Dendritic cell treated with granulocyte-macrophage colony-stimulating factor and Interleukin-4, amounts not matched to agents 40 ng/mL and 50 ng/mL, for 4 days (primary cell): Measurements from ENCODE around the gene ZFYVE16.
"Not testable (repeated sequence)": the region's sequence is repeated elsewhere in the genome, so short reads cannot be mapped to it uniquely, and the experiment has no call there.

Experiments used
- H3K27ac Mint-ChIP-seq: one replicate; pipeline ENCODE4 v1.8.0; 2022; ENCODE audit warnings: mild to moderate bottlenecking, mixed read lengths
- H3K27me3 Mint-ChIP-seq: one replicate; pipeline ENCODE4 v1.8.0; 2022; ENCODE audit warnings: mild to moderate bottlenecking, mixed read lengths
- H3K36me3 Mint-ChIP-seq: one replicate; pipeline ENCODE4 v1.8.0; 2022; ENCODE audit warnings: low read depth, mixed read lengths
- H3K4me1 Mint-ChIP-seq: one replicate; pipeline ENCODE4 v1.8.0; 2022; ENCODE audit warnings: low read depth, mixed read lengths
- H3K4me3 Mint-ChIP-seq: one replicate; pipeline ENCODE4 v1.8.0; 2022; ENCODE audit warnings: mild to moderate bottlenecking, moderate library complexity, mixed read lengths
- H3K9me3 Mint-ChIP-seq: one replicate; pipeline ENCODE4 v1.8.0; 2022; ENCODE audit warnings: mixed read lengths
- intact Hi-C: fragments of 100-400 bp; cut with micrococcal nuclease; formaldehyde crosslinking; loops from one replicate; pipeline ENCODE4 v1.15.0; 2022

ZFYVE16 gene

DNA sequence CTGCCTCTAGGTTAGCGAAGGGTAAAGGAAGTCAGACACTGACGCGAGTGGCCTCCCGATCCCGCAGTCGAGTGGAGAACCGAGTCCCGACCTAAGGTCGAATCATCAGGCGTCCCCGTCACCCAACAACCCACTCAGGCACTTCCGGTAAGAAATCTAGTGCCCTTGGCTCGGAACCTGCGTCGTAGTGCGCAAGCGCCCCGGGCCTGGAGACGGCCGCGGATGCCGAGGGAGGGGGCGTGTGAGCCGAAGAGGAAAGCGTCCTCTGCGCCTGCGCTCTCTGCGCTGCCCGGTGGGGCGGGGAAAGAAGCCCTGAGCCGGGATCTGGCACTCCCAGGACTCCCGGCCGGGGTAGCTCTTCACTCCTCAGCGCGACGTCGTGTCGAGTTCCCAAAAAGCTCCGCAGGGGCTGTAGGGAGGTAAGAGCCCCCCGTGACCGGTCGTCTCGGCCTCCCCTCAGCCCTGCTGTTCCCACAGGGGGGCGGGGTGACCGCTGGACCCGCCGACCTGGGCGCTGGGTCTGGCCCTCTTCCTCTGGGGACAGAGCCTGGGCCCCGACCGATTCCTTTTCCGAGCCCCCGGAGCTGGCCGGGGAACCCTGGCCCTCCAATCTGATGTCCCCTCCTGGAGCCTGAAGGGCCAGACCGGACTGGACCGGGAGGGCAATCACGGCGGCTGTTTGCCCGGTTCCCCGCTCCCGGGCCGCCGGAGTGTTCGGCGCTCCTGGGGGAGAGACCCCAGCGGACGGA lies at the start of gene ZFYVE16:
Gene ZFYVE16, plus strand, starts transcription at position 330 of the 749 bp plus-strand sequence. CDS start 26,084 bp downstream, outside the sequence.
- Mint-ChIP-seq H3K27ac (peak within 1 kb of the TSS; percentile 99), H3K9me3 (no peaks in the 10 kb centered on the region), H3K27me3 (no peaks in the 10 kb centered on the region), H3K4me3 (peak within 1 kb of the TSS; percentile 89), H3K36me3 (peaks cover 32% of the 10 kb centered on the region), H3K4me1 (peaks cover 46% of the 10 kb centered on the region)
- intact Hi-C loops = loop anchor here (1.0 to 10.0 kb wide), 4 partner anchors 9 to 281 kb away; partner anchors contain the start of gene SERINC5

DNA sequence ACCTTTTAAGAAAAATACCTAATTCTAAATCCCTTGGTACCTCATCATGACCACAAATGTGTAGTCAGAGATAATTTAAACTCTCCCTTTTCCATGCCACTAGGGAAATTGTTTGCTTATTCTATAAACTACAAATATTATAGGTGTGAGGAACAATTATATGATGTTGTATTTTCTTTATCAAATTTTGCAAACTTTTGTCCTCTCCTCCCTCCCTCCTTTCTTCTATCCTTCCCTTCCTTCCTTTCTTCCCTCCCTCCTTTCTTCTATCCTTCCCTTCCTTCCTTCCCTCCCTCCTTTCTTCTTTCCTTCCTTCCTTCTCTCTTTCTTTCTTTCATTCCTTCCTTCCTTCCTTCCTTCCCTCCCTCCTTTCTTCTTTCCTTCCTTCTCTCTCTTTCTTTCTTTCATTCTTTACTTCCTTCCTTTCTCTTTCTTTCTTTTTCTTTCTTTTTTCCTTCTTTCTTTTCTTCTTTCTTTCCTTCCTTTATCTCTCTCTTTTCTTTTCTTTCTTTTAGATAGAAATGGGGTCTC lies 46.9 kb upstream of the ZFYVE16 start:
- Mint-ChIP-seq H3K4me3 (no peak overlapping the region), H3K4me1 (peaks cover 20% of the 10 kb centered on the region), H3K36me3 (peaks cover 13% of the 10 kb centered on the region), H3K9me3 (peaks cover 15% of the 10 kb centered on the region), H3K27me3 (peaks cover 1% of the 10 kb centered on the region), H3K27ac (peak overlapping the region; percentile 54)
- intact Hi-C loops = no loop called here

DNA sequence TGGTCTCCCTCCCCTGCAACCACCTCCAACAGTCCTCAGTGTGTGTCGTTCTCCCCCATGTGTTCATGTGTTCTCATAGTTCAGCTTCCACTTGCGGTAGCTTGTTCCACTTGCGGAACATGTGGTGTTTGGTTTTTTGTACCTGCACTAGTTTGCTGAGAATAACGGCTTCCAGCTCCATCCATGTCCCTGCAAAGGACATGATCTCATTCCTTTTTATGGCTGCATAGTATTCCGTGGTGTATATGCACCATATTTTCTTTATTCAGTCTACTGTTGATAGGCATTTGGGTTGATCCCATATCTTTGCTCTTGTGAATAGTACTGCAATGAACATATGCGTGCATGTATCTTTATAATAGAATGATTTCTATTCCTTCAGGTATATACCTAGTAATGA lies 43.0 kb upstream of the ZFYVE16 start:
- H3K4me3 Mint-ChIP-seq = no peak overlapping the region

DNA sequence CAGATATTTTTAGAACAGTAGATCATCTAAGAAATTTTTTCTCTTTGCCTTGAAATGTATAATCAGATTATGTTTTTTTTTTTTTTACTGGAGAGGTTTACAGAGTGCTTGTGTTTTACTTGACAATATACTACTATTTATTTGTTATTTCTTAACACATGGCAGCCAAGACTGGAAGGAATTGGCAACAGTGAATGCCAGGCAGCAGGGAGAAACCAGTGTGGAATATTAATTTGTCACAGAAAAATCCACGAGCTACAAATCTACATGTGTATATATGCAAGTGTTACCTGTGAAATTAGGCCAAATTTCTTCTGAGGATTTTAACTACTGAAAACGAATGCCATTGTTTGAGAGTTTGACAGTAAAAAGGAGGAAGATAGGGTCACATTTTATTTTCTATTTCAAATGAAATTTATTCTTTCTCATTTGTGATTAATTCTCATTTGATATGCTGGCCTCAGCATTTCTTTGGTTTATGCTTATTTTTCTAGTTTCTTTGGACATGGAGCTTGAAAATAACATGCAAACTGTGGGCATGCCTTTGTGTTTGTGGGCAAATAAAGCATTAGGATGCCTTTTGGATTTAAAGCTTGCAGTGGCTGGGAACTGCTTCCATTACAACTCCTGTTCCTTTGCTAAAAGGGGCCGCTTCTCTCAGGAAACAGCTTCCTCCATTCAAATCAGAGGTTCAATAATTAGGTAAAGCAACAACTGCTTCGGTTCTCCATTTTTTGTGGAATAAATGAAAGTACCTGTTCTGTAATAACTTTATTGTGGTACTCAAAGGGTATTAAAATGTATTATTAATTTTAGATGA lies 39.0 kb upstream of the ZFYVE16 start:
- Mint-ChIP-seq H3K27ac (no peak overlapping the region), H3K36me3 (no peaks in the 10 kb centered on the region), H3K9me3 (peaks cover 8% of the 10 kb centered on the region), H3K27me3 (peaks cover 3% of the 10 kb centered on the region), H3K4me1 (peaks cover 15% of the 10 kb centered on the region), H3K4me3 (no peak overlapping the region)
- intact Hi-C loops = no loop called here

More for the DNA sequence above, 43.0 kb upstream of the ZFYVE16 start:
- H3K4me1 Mint-ChIP-seq = peaks cover 5% of the 10 kb centered on the region
- H3K36me3 Mint-ChIP-seq = peaks cover under 1% of the 10 kb centered on the region
- intact Hi-C loops = no loop called here
- peaks cover 2% of the 10 kb centered on the region for H3K9me3 Mint-ChIP-seq
- H3K27ac Mint-ChIP-seq = no peak overlapping the region
- peaks cover 3% of the 10 kb centered on the region for H3K27me3 Mint-ChIP-seq

DNA sequence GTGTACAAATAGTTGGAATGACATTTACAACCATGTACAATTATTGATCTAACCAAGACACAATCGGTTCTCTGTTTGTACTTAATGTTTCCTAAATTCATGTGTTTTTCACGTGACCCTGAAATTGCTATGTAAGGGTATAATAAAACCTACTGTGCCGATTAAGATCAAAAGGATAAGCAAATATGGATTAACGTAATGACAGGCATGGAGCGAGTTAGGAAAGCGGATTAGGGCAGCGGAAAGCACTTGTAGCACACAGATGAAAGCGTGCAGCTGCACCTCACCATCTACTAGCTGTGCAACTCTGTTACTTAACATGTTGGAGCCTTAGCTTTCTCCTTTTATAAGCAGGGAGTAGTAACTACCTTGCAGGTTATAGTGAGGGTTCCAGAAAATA lies 38.3 kb upstream of the ZFYVE16 start:
- peaks cover 3% of the 10 kb centered on the region for H3K27me3 Mint-ChIP-seq
- H3K27ac Mint-ChIP-seq = no peak overlapping the region
- intact Hi-C loops = no loop called here
- no peaks in the 10 kb centered on the region for H3K36me3 Mint-ChIP-seq
- H3K4me1 Mint-ChIP-seq = peaks cover 15% of the 10 kb centered on the region
- H3K9me3 Mint-ChIP-seq = peaks cover 8% of the 10 kb centered on the region
- H3K4me3 Mint-ChIP-seq = no peak overlapping the region

DNA sequence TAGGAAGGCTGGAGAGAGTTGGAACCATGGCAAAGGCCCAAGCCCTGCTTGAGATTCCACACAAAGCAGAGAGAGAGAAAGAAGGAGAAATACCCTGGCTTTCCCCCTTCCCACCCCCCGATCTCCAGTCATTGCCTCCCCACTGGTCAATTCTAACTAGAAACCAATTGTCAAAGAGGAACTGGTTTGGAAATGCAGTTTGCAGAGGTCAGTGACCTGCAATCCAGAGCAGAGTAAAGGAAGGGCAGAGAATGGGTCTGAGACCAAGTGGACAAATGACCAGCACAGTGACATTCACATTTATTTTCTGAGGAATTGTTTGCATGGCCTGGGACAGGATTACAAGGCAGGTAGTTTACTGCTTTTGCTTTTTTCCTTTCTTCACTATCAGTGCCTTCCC lies 37.5 kb upstream of the ZFYVE16 start:
- Mint-ChIP-seq H3K9me3 (peaks cover 8% of the 10 kb centered on the region), H3K27ac (peak overlapping the region; percentile 43), H3K4me1 (peaks cover 15% of the 10 kb centered on the region), H3K36me3 (no peaks in the 10 kb centered on the region), H3K4me3 (no peak overlapping the region), H3K27me3 (peaks cover 1% of the 10 kb centered on the region)
- intact Hi-C loops = no loop called here

DNA sequence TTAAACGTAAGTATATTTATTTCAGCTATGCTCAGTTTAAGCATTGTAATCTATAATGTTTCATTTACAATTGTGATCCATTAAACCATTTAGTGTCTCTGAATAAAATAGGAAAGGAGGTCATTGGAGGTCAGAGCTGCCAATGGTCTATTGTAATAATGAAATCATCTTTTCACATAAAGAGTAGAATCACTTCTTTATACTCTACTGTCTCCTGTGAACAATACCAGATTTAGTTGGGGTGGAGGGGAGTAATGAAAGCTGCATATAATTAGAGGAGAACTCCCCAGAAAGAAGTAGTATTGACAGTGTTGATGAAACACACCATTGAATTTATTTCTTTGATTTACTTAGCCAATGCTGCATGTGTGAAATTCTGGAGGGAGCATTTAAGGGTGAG lies 35.1 kb upstream of the ZFYVE16 start:
- Mint-ChIP-seq H3K36me3 (no peaks in the 10 kb centered on the region), H3K9me3 (peaks cover 8% of the 10 kb centered on the region), H3K27ac (no peak overlapping the region), H3K4me1 (peaks cover 21% of the 10 kb centered on the region), H3K4me3 (no peak overlapping the region), H3K27me3 (peaks cover 5% of the 10 kb centered on the region)
- intact Hi-C loops = no loop called here

DNA sequence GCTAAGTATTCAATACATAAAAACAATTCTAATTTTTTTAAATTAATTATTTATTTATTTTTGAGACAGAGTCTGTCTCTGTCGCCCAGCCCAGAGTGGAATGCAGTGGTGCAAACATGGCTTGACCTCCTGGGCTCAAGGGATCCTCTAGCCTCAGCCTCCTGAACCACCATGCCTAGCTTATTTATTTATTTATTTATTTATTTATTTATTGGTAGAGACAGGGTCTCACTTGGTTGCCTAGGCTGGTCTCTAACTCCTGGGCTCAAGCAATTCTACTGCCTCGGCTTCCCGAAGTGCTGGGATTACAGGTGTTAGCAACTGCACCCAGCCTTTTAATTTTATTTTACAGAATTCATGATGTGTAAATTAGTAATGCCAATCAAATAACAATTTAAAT lies 33.7 kb upstream of the ZFYVE16 start:
- Mint-ChIP-seq H3K27ac (no peak overlapping the region), H3K36me3 (no peaks in the 10 kb centered on the region), H3K4me3 (no peak overlapping the region), H3K4me1 (peaks cover 21% of the 10 kb centered on the region), H3K27me3 (peaks cover 5% of the 10 kb centered on the region), H3K9me3 (peaks cover 8% of the 10 kb centered on the region)
- intact Hi-C loops = no loop called here

DNA sequence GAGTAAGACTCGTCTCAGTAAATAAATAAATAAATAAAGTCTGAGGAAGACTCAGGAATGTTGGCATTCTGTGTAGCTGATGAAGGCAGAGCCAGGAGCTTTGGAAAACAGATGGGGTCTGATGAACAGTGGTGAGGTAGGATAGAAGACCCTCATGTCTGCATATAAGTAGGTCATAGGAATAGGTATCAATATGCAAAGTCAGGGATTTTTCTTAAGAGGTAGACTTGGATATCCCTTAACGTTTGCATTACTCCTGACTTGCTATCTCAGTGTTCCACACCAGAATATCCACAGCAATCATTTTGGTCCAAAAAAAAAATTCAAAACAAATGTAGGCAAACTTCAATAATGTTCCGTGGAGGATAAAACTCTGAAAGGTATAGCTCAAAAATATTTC lies 31.3 kb upstream of the ZFYVE16 start:
- intact Hi-C loops = no loop called here
- H3K4me3 Mint-ChIP-seq = no peak overlapping the region
- H3K36me3 Mint-ChIP-seq = no peaks in the 10 kb centered on the region
- peaks cover 8% of the 10 kb centered on the region for H3K9me3 Mint-ChIP-seq
- H3K27ac Mint-ChIP-seq = no peak overlapping the region
- H3K4me1 Mint-ChIP-seq = peaks cover 6% of the 10 kb centered on the region
- H3K27me3 Mint-ChIP-seq = peaks cover 5% of the 10 kb centered on the region

DNA sequence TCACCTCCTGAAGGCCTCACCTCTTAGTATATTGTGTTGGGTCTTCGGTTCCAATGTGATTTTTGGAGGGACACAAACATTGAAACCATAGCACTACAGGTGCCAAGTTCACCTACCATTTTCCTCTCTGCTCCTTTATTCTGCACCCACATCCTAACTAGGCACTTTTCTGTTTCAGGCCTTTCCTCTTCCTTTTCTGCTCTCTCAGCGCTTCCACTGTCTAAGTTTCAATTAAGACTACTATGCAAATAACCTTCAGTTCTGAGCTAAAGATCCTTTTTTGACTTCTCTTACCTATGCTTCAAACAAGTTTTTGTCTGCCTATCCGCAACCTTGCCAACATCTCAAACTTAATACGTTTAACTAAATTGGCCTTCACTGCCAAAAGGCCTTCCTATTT lies 25.4 kb upstream of the ZFYVE16 start:
- no peak overlapping the region for H3K27ac Mint-ChIP-seq
- no peak overlapping the region for H3K4me3 Mint-ChIP-seq
- peaks cover 6% of the 10 kb centered on the region for H3K9me3 Mint-ChIP-seq
- no peaks in the 10 kb centered on the region for H3K36me3 Mint-ChIP-seq
- intact Hi-C loops = no loop called here
- H3K27me3 Mint-ChIP-seq = no peaks in the 10 kb centered on the region
- H3K4me1 Mint-ChIP-seq = peaks cover 29% of the 10 kb centered on the region

DNA sequence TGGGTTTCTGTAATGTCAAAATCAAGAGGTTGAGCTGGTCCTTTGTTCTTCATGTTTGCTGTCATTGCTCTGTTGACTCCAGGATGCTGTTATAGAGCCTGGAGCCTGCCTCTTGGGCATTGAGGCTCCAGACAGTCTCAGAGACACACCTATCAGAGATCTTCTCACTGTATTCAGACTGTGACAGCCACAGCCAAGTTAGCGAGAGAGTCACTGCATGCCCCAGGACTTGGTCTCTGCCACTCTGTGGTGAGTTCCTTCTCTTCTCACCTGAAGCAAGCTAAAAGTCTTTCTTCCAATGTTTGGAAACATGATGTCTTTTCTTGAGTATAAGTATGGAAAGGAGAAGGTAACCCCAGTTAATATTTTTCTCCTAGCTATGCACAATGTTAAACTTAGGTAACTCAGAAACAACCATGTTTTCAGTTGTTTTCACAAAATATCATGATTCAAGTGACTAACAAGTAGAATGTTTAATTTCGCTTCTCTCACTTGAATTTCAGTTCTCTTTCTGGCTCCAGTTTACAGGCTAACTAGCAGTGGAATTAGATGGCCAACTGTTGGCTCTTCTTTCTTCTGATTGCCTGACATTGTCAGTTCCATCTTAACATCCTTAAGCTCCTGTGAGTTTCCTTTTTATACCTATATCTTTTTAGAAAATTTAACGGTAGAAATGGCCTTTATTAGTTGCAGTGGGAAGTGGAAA lies 20.6 kb upstream of the ZFYVE16 start:
- H3K9me3 Mint-ChIP-seq = peaks cover 6% of the 10 kb centered on the region

DNA sequence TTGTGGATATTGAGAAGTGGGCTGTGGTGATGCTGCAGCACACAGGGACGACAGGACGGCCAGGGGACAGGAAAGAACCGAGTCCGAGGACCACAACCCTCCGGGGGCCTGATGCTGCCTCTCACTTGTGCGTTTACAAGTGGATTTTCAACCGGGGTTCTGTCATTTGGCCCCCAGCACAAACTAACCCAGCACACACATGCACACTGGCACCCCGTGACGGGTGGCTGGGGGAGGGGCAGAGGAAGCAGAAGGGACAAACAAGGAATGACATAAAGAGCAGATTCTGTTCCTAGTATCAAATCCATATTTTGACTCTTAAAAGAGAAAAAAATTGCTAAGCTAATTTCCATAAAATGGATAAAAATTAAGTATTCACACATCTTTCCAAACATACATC lies 18.3 kb upstream of the ZFYVE16 start:
- intact Hi-C loops = no loop called here
- H3K4me1 Mint-ChIP-seq = peaks cover 44% of the 10 kb centered on the region
- peak overlapping the region; percentile 66 for H3K4me3 Mint-ChIP-seq
- no peaks in the 10 kb centered on the region for H3K36me3 Mint-ChIP-seq
- peak overlapping the region; percentile 88 for H3K27ac Mint-ChIP-seq
- H3K9me3 Mint-ChIP-seq = no peaks in the 10 kb centered on the region
- H3K27me3 Mint-ChIP-seq = peaks cover 3% of the 10 kb centered on the region

More for the DNA sequence above, 20.6 kb upstream of the ZFYVE16 start:
- Mint-ChIP-seq H3K4me1 (peaks cover 51% of the 10 kb centered on the region), H3K36me3 (no peaks in the 10 kb centered on the region), H3K27me3 (no peaks in the 10 kb centered on the region), H3K4me3 (no peak overlapping the region), H3K27ac (peak overlapping the region; percentile 88)
- intact Hi-C loops = no loop called here

DNA sequence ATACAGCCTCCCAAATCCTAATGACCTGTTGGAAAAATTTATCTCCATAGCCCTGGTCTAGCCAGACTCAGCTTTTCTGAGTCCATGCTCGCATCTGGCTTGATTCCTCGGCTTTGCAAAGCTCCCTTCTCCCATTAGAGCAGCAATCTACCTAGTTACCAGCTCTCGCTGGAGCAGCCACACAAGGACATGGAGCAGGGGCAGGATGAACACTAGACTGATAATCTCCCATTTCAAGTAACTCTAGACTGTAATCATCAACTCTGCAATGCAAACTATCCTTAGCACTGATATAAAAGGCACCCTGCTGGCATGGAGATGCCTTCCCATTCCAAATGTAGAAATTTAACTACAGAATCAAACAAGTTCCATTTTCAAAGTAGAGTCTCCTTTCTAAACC lies 17.5 kb upstream of the ZFYVE16 start:
- intact Hi-C loops, H3K27ac Mint-ChIP-seq, H3K9me3 Mint-ChIP-seq, H3K4me3 Mint-ChIP-seq, H3K27me3 Mint-ChIP-seq, H3K36me3 Mint-ChIP-seq: not testable (repeated sequence)
- H3K4me1 Mint-ChIP-seq = peaks cover 40% of the 10 kb centered on the region

DNA sequence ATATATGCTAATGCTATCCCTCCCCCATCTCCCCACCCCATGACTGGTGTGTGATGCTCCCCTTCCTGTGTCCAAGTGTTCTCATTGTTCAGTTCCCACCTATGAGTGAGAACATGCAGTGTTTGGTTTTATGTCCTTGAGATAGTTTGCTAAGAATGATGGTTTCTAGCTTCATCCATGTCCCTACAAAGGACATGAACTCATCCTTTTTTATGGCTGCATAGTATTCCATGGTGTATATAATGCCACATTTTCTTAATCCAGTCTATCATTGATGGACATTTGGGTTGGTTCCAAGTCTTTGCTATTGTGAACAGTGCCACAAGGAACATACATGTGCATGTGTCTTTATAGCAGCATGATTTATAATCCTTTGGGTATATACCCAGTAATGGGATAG lies 16.6 kb upstream of the ZFYVE16 start:
- intact Hi-C loops, H3K4me3 Mint-ChIP-seq, H3K36me3 Mint-ChIP-seq, H3K27ac Mint-ChIP-seq, H3K27me3 Mint-ChIP-seq, H3K9me3 Mint-ChIP-seq: not testable (repeated sequence)
- H3K4me1 Mint-ChIP-seq = peaks cover 34% of the 10 kb centered on the region
